Liver (tissue), 3 donors: ENCODE measurements around the gene BRSK2.

Experiments
- CTCF ChIP-seq: fragments of 150-350 bp; IDR thresholded peaks from 2 replicates; pipeline ENCODE4 v1.5.1; 2017; ENCODE audit warnings: improper control_type of control experiment, low read depth, low read length; ENCODE audit not compliant: missing input control
- JUND ChIP-seq, 2 donors: IDR thresholded peaks; 2 replicates each; pipeline ENCODE4 v1.6.1; 2016; ENCODE audit warnings: antibody characterized with exemption in 2 of 2
- MAX ChIP-seq: IDR thresholded peaks from 2 replicates; pipeline ENCODE4 v1.6.1; 2016; ENCODE audit warnings: antibody characterized with exemption
- RAD21 ChIP-seq, 2 donors: IDR thresholded peaks; 2 replicates each; pipeline ENCODE4 v1.6.1; 2016; ENCODE audit warnings: antibody characterized with exemption in 2 of 2, mild to moderate bottlenecking in 2 of 2
- REST ChIP-seq: IDR thresholded peaks from 2 replicates; pipeline ENCODE4 v1.6.1; 2016; ENCODE audit warnings: antibody characterized with exemption, mild to moderate bottlenecking
- RXRA ChIP-seq, 2 donors: IDR thresholded peaks; 2 replicates each; pipeline ENCODE4 v1.6.1; 2017 to 2018; ENCODE audit warnings: antibody characterized with exemption in 2 of 2, mild to moderate bottlenecking in 1 of 2
- SP1 ChIP-seq: IDR thresholded peaks from 2 replicates; pipeline ENCODE4 v1.6.1; 2018; ENCODE audit warnings: antibody characterized with exemption, mild to moderate bottlenecking
- TAF1 ChIP-seq: conservative IDR thresholded peaks from 2 replicates; pipeline ENCODE4 v1.6.1; 2016; ENCODE audit warnings: antibody characterized with exemption, mild to moderate bottlenecking
- YY1 ChIP-seq: IDR thresholded peaks from 2 replicates; pipeline ENCODE4 v1.6.1; 2016; ENCODE audit warnings: antibody characterized with exemption, mild to moderate bottlenecking
- donor health status: healthy.
- donor health status: healthy.

- TF ChIP-seq CTCF (no peak), TAF1 (no peak), REST (no peak), JUND (IDR thresholded peaks at IDR 0.05) (no peak), MAX (no peak), SP1 (no peak), RXRA (IDR thresholded peaks at IDR 0.05) (no peak), RAD21 (IDR thresholded peaks at IDR 0.05) (no peak), YY1 (no peak)
Observed at GRCh38 chr11:1349327-1350041, 40.2 kb upstream of the BRSK2 start.
